Subcutaneous abdominal adipose tissue (tissue), 5 donors: Measurements from ENCODE around the gene REEP1.
"Not testable (repeated sequence)": the region's sequence is repeated elsewhere in the genome, so short reads cannot be mapped to it uniquely, and the experiment has no call there.

Experiments
- H3K27ac ChIP-seq: one replicate; pipeline ENCODE4 v1.7.0; 2013; ENCODE audit warnings: low read depth, mild to moderate bottlenecking, inconsistent platforms, low read length, moderate library complexity
- H3K27me3 ChIP-seq, 5 donors: one replicate each; pipeline ENCODE4 v1.7.0; 2013; ENCODE audit warnings: low read length in 5 of 5, inconsistent platforms in 1 of 5; ENCODE audit not compliant: control insufficient read depth in 5 of 5, insufficient read depth in 4 of 5
- H3K36me3 ChIP-seq, 5 donors: one replicate each; pipeline ENCODE4 v1.7.0; 2013; ENCODE audit warnings: low read length in 5 of 5; ENCODE audit not compliant: control insufficient read depth in 5 of 5, insufficient read depth in 5 of 5
- H3K4me1 ChIP-seq, 5 donors: one replicate each; pipeline ENCODE4 v1.7.0; 2013; ENCODE audit warnings: low read length in 5 of 5, mild to moderate bottlenecking in 3 of 5, moderate library complexity in 1 of 5; ENCODE audit not compliant: control insufficient read depth in 5 of 5, insufficient read depth in 5 of 5
- H3K4me3 ChIP-seq, 5 donors: one replicate each; pipeline ENCODE4 v1.7.0; 2013; ENCODE audit warnings: low read length in 5 of 5, low read depth in 1 of 5
- H3K9ac ChIP-seq, 5 donors: one replicate each; pipeline ENCODE4 v1.7.0; 2013; ENCODE audit warnings: low read length in 5 of 5, mild to moderate bottlenecking in 4 of 5, moderate library complexity in 3 of 5
- H3K9me3 ChIP-seq, 5 donors: one replicate each; pipeline ENCODE4 v1.7.0; 2013; ENCODE audit warnings: low read length in 5 of 5; ENCODE audit not compliant: control insufficient read depth in 5 of 5
- donor health status: healthy.
- donor health status: healthy.
- donor health status: healthy.
- donor health status: healthy.
- donor health status: healthy.

REEP1 gene

GRCh38 chr2:86211033-86211795 is 126.2 kb downstream of the REEP1 start:
- H3K27ac ChIP-seq: no peak overlapping the region
- H3K4me3 ChIP-seq: no peak overlapping the region
- no peak overlapping the region for H3K9ac ChIP-seq
- no peaks in the 10 kb centered on the region for H3K9me3 ChIP-seq
- no peaks in the 10 kb centered on the region for H3K27me3 ChIP-seq
- H3K36me3 ChIP-seq: peaks cover 43 to 80% (median 73%) of the 10 kb centered on the region in 5 donors
- H3K4me1 ChIP-seq: peaks cover 0 to 2% (median 0%) of the 10 kb centered on the region in 5 donors

GRCh38 chr2:86204458-86204857 is 133.0 kb downstream of the REEP1 start:
- peaks cover 0 to 17% (median 14%) of the 10 kb centered on the region in 5 donors for H3K4me1 ChIP-seq
- H3K9ac ChIP-seq: no peak overlapping the region
- H3K27me3 ChIP-seq: no peaks in the 10 kb centered on the region
- no peak overlapping the region for H3K4me3 ChIP-seq
- H3K9me3 ChIP-seq: no peaks in the 10 kb centered on the region
- peaks cover 19 to 36% (median 34%) of the 10 kb centered on the region in 5 donors for H3K36me3 ChIP-seq
- no peak overlapping the region for H3K27ac ChIP-seq

- H3K9me3 ChIP-seq: no peaks in the 10 kb centered on the region
- no peak overlapping the region for H3K9ac ChIP-seq
- peaks cover 0 to 19% (median 15%) of the 10 kb centered on the region in 5 donors for H3K4me1 ChIP-seq
- H3K36me3 ChIP-seq: peaks cover 11 to 27% (median 25%) of the 10 kb centered on the region in 5 donors
- H3K4me3 ChIP-seq: no peak overlapping the region
- H3K27ac ChIP-seq: no peak overlapping the region
- H3K27me3 ChIP-seq: no peaks in the 10 kb centered on the region
Measured at GRCh38 chr2:86203614-86204013, 133.8 kb downstream of the REEP1 start.

- Histone ChIP-seq H3K9me3 (no peaks in the 10 kb centered on the region), H3K4me3 (no peak overlapping the region), H3K27me3 (no peaks in the 10 kb centered on the region), H3K27ac (no peak overlapping the region), H3K36me3 (peaks cover 5 to 18% (median 16%) of the 10 kb centered on the region in 5 donors), H3K9ac (no peak overlapping the region), H3K4me1 (peaks cover 0 to 20% (median 17%) of the 10 kb centered on the region in 5 donors)
Measured at GRCh38 chr2:86202702-86203101, 134.7 kb downstream of the REEP1 start.

GRCh38 chr2:86202336-86202692 is 135.1 kb downstream of the REEP1 start:
- Histone ChIP-seq H3K27ac (no peak overlapping the region), H3K4me1 (peaks cover 0 to 20% (median 17%) of the 10 kb centered on the region in 5 donors), H3K9me3 (no peaks in the 10 kb centered on the region), H3K27me3 (no peaks in the 10 kb centered on the region), H3K9ac (no peak overlapping the region), H3K4me3 (no peak overlapping the region), H3K36me3 (peaks cover 5 to 14% (median 12%) of the 10 kb centered on the region in 5 donors)

- H3K36me3 ChIP-seq: peaks cover 2 to 9% (median 7%) of the 10 kb centered on the region in 5 donors
- H3K9ac ChIP-seq: peak overlapping the region in 1 of 5 donors; percentile 38
- H3K27me3 ChIP-seq: no peaks in the 10 kb centered on the region
- H3K27ac ChIP-seq: peak overlapping the region; percentile 0
- H3K4me3 ChIP-seq: no peak overlapping the region
- H3K9me3 ChIP-seq: no peaks in the 10 kb centered on the region
- H3K4me1 ChIP-seq: peaks cover 0 to 20% (median 17%) of the 10 kb centered on the region in 5 donors
Measured at GRCh38 chr2:86201671-86202335, 135.6 kb downstream of the REEP1 start.

- H3K4me3 ChIP-seq: peak overlapping the region in 1 of 5 donors; percentile 76
- H3K27ac ChIP-seq, H3K27me3 ChIP-seq, H3K36me3 ChIP-seq, H3K9me3 ChIP-seq: not testable (repeated sequence)
- peaks cover 0 to 25% (median 24%) of the 10 kb centered on the region in 5 donors for H3K4me1 ChIP-seq
- peak overlapping the region in 1 of 5 donors; percentile 96 for H3K9ac ChIP-seq
Measured at GRCh38 chr2:86200564-86200963, 136.9 kb downstream of the REEP1 start.

GRCh38 chr2:86199834-86200177 is 137.6 kb downstream of the REEP1 start:
- H3K4me1 ChIP-seq: peaks cover 0 to 27% (median 25%) of the 10 kb centered on the region in 5 donors
- peaks cover 0 to 3% (median 0%) of the 10 kb centered on the region in 5 donors for H3K36me3 ChIP-seq
- H3K9ac ChIP-seq: peak overlapping the region; percentile 64 to 96 (median 93)
- H3K27ac ChIP-seq: peak overlapping the region; percentile 69
- no peaks in the 10 kb centered on the region for H3K27me3 ChIP-seq
- H3K9me3 ChIP-seq: no peaks in the 10 kb centered on the region
- H3K4me3 ChIP-seq: peak overlapping the region; percentile 76 to 100 (median 99)

- H3K27ac ChIP-seq: peak overlapping the region; percentile 97
- H3K9me3 ChIP-seq: no peaks in the 10 kb centered on the region
- H3K4me3 ChIP-seq: peak overlapping the region; percentile 81 to 96 (median 94)
- peak overlapping the region; percentile 10 to 92 (median 91) for H3K9ac ChIP-seq
- peaks cover 8 to 49% (median 45%) of the 10 kb centered on the region in 5 donors for H3K4me1 ChIP-seq
- no peaks in the 10 kb centered on the region for H3K27me3 ChIP-seq
- peaks cover 0 to 3% (median 0%) of the 10 kb centered on the region in 5 donors for H3K36me3 ChIP-seq
Measured at GRCh38 chr2:86195808-86196387, 141.5 kb downstream of the REEP1 start.
